PC-9 (cell line): ENCODE measurements around the gene KLK7. TPM values are rescaled to one million over a fixed set of nuclear protein-coding genes. Genes with fewer than 3 reads are reported as not detected.
"Not testable (repeated sequence)": the region's sequence is repeated elsewhere in the genome, so short reads cannot be mapped to it uniquely, and the experiment has no call there.

Source experiments
- BruUV-seq: library from RNA; stranded (reverse); fragments of 400-500 nt; replicated peaks from 2 replicates; lab custom pipeline; 2021; lab: Mats Ljungman, UMichigan
- CTCF ChIA-PET: fragments of 300-600 bp; sonication (Branson Sonifier 250); formaldehyde crosslinking; loops from one replicate; lab custom pipeline; 2022; ENCODE audit warnings: antibody characterized with exemption; lab: Charles Lee
- POLR2A ChIA-PET: fragments of 300-600 bp; sonication (Branson Sonifier 250); formaldehyde crosslinking; loops from one replicate; lab custom pipeline; 2022; ENCODE audit warnings: antibody characterized with exemption; ENCODE audit not compliant: unreplicated experiment; lab: Charles Lee
- DNase-seq, 2 experiments: peaks; one replicate each; pipeline versions ENCODE4 v3.0.0 to v3.0.0-alpha.2; 2015 to 2022; ENCODE audit warnings: mixed read lengths in 1 of 2
- H2AFZ ChIP-seq: fragments of 200-600 bp; sonication (generic); 2 replicates; pipeline ENCODE4 v1.8.1; 2017; ENCODE audit warnings: antibody characterized with exemption
- H3F3A ChIP-seq: fragments of 200-600 bp; sonication (generic); 2 replicates; pipeline ENCODE4 v1.8.1; 2017; ENCODE audit warnings: antibody characterized with exemption, mild to moderate bottlenecking, low read depth; ENCODE audit not compliant: insufficient read depth
- H3K27ac ChIP-seq: fragments of 200-600 bp; sonication (generic); 2 replicates; pipeline ENCODE4 v1.6.1; 2016; ENCODE audit warnings: mixed run types
- H3K27me3 ChIP-seq: fragments of 200-600 bp; sonication (generic); 2 replicates; pipeline ENCODE4 v1.6.1; 2016; ENCODE audit warnings: low read depth, mixed run types; ENCODE audit not compliant: insufficient read depth
- H3K36me3 ChIP-seq: fragments of 200-600 bp; sonication (generic); 2 replicates; pipeline ENCODE4 v1.6.1; 2016; ENCODE audit warnings: low read depth, mixed run types
- H3K4me1 ChIP-seq: fragments of 200-600 bp; sonication (generic); replicated peaks from 2 replicates; pipeline ENCODE4 v1.6.1; 2016; ENCODE audit warnings: mixed run types; ENCODE audit not compliant: insufficient read depth
- H3K4me2 ChIP-seq: fragments of 200-600 bp; sonication (generic); 2 replicates; pipeline ENCODE4 v1.6.1; 2017; ENCODE audit warnings: mixed run types
- H3K4me3 ChIP-seq: fragments of 200-600 bp; sonication (generic); 2 replicates; pipeline ENCODE4 v1.6.1; 2016; ENCODE audit warnings: mixed run types
- H3K79me2 ChIP-seq: fragments of 200-600 bp; sonication (generic); 2 replicates; pipeline ENCODE4 v1.6.1; 2017; ENCODE audit warnings: low read depth, mixed run types
- H3K9me2 ChIP-seq: fragments of 200-600 bp; sonication (generic); 2 replicates; pipeline ENCODE4 v1.8.1; 2017; ENCODE audit warnings: mild to moderate bottlenecking; ENCODE audit not compliant: insufficient read depth
- H3K9me3 ChIP-seq: fragments of 200-600 bp; sonication (generic); 2 replicates; pipeline ENCODE4 v1.8.1; 2016; ENCODE audit warnings: low read depth; ENCODE audit not compliant: insufficient read depth
- H4K20me1 ChIP-seq: fragments of 200-600 bp; sonication (generic); 2 replicates; pipeline ENCODE4 v1.8.1; 2017; ENCODE audit not compliant: insufficient read depth
- EZH2 ChIP-seq: fragments of 200-600 bp; sonication (generic); IDR thresholded peaks from 2 replicates; pipeline ENCODE4 v1.8.0; 2017; ENCODE audit warnings: antibody characterized with exemption, low read depth
- intact Hi-C: fragments of 100-400 bp; cut with micrococcal nuclease; formaldehyde crosslinking; loops from one replicate; pipeline ENCODE4 v1.10.0; 2022; ENCODE audit not compliant: unreplicated experiment
- total RNA-seq: library from RNA; stranded (reverse); gene quantifications from 2 replicates; pipeline ENCODE4 v1.2.3, GENCODE V29; 2021
- TF ChIP-seq, protein P1 (sequence below): fragments of 200-600 bp; sonication (generic); conservative IDR thresholded peaks from 2 replicates; pipeline ENCODE4 v1.6.1; 2017; ENCODE audit warnings: mixed run types, antibody characterized with exemption, mild to moderate bottlenecking, moderate library complexity

Gene KLK7
- total RNA-seq, 1 experiment from 2014 or later = 98.1 TPM

- H3K79me2 ChIP-seq = peaks cover 26% of the 10 kb centered on the region
- TF ChIP-seq, protein P1, sequence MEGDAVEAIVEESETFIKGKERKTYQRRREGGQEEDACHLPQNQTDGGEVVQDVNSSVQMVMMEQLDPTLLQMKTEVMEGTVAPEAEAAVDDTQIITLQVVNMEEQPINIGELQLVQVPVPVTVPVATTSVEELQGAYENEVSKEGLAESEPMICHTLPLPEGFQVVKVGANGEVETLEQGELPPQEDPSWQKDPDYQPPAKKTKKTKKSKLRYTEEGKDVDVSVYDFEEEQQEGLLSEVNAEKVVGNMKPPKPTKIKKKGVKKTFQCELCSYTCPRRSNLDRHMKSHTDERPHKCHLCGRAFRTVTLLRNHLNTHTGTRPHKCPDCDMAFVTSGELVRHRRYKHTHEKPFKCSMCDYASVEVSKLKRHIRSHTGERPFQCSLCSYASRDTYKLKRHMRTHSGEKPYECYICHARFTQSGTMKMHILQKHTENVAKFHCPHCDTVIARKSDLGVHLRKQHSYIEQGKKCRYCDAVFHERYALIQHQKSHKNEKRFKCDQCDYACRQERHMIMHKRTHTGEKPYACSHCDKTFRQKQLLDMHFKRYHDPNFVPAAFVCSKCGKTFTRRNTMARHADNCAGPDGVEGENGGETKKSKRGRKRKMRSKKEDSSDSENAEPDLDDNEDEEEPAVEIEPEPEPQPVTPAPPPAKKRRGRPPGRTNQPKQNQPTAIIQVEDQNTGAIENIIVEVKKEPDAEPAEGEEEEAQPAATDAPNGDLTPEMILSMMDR = no peak
- no peak for TF ChIP-seq EZH2
- H3K36me3 ChIP-seq = peaks cover 14% of the 10 kb centered on the region; the same call in 1 of the 2 replicates
- no peaks in the 10 kb centered on the region for H3K9me3 ChIP-seq
- intact Hi-C loops = no loop called here
- H3K4me1 ChIP-seq = peaks cover 22% of the 10 kb centered on the region
- H3K4me3 ChIP-seq = no peak overlapping the region
- H2AFZ ChIP-seq = no peak overlapping the region
- H3K9me2 ChIP-seq = no peaks in the 10 kb centered on the region; the same call in 1 of the 2 replicates
- no peaks in the 10 kb centered on the region for H3K27me3 ChIP-seq
- no peaks in the 10 kb centered on the region for H4K20me1 ChIP-seq
- POLR2A ChIA-PET = no interaction called here
- no TSS peak for BruUV-seq
- H3K4me2 ChIP-seq = no peak overlapping the region
- H3K27ac ChIP-seq = no peak overlapping the region
- peaks cover 38% of the 10 kb centered on the region for H3F3A ChIP-seq
- DNase-seq = no peak
- CTCF ChIA-PET = no interaction called here
Observed at GRCh38 chr19:50998061-50998460, 14.3 kb upstream of the KLK7 start.

DNA sequence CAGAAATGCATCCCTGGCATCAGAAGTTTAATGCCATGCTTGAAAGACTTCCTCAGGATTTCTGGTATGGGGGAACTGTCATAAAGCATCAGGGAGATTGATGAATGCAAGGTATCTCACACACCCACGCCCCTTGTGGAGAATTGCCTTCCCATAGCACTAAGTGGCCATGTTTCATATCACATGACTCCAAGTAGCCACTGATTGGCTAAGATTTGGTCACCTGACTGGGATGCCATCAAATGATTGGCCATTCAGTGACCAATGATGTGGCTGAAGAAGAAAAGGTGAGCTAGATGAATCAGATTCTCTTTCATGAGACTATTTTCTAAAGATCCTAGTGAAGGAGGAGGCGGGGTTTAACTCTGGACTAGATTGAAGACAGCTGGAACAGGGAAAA, 10.4 kb upstream of the KLK7 start:
- no TSS peak for BruUV-seq
- H3F3A ChIP-seq = peaks cover 52% of the 10 kb centered on the region
- ChIA-PET CTCF (no interaction called here), POLR2A (no interaction called here)
- DNase-seq = peak in 1 of 2 experiments; percentile 62
- peaks cover 19% of the 10 kb centered on the region for H3K79me2 ChIP-seq
- H4K20me1 ChIP-seq = no peaks in the 10 kb centered on the region
- H3K4me1 ChIP-seq = peaks cover 37% of the 10 kb centered on the region
- H3K36me3 ChIP-seq = peaks cover 18% of the 10 kb centered on the region; the same call in 1 of the 2 replicates
- TF ChIP-seq, protein P1 = no peak
- no peak for TF ChIP-seq EZH2
- no peaks in the 10 kb centered on the region for H3K9me3 ChIP-seq
- no peaks in the 10 kb centered on the region; the same call in 1 of the 2 replicates for H3K9me2 ChIP-seq
- H2AFZ ChIP-seq = no peak overlapping the region
- H3K27me3 ChIP-seq = no peaks in the 10 kb centered on the region
- intact Hi-C loops = no loop called here
- H3K4me3 ChIP-seq = no peak overlapping the region
- H3K27ac ChIP-seq = peak overlapping the region; percentile 99
- no peak overlapping the region for H3K4me2 ChIP-seq

DNA sequence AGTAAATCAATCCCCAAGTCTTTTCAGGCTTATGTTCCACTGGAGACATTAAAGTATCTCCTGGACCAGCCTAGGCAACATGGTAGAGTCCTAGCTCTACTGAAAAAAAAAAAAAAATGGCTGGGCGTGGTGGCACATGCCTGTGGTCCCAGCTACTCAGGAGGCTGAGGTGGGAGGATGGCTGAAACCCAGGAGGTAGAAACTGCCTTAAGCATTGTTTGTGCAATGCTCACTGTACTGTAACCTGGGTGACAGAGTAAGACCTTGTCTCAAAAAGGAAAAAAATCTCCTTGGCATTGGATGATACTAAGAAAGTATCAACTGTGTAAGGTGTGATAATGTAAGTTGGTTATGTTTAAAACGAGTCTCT, 8.9 kb upstream of the KLK7 start:
- BruUV-seq = no TSS peak
- Histone ChIP-seq H3K4me3 (peak overlapping the region; percentile 24; the same call in 1 of the 2 replicates), H3K36me3 (0 out of 2 replicates have a peak, but pooled peaks cover 19% of the 10 kb centered on the region), H3K4me2 (peak overlapping the region; percentile 72), H3K9me2 (no peaks in the 10 kb centered on the region; the same call in 1 of the 2 replicates), H3K27me3 (no peaks in the 10 kb centered on the region), H4K20me1 (no peaks in the 10 kb centered on the region), H3K9me3 (no peaks in the 10 kb centered on the region), H3K27ac (peak overlapping the region; percentile 99), H3F3A (peaks cover 52% of the 10 kb centered on the region), H3K4me1 (peaks cover 37% of the 10 kb centered on the region), H3K79me2 (peaks cover 8% of the 10 kb centered on the region), H2AFZ (no peak overlapping the region)
- CTCF ChIA-PET = interaction anchor here (1.4 kb wide), 1 partner anchor 24 kb away, joined by 7 read pairs; no protein-coding TSS in a partner anchor
- TF ChIP-seq, protein P1 = no peak
- no peak for TF ChIP-seq EZH2
- peak; percentile 79 to 95 for DNase-seq
- POLR2A ChIA-PET = interaction anchor here (0.6 to 1.0 kb wide), 6 partner anchors 8 to 40 kb away, joined by 3 to 13 read pairs (median 5); partner anchors contain the start of genes KLK5 and KLK7
- intact Hi-C loops = loop anchor here (1.0 kb wide), 3 partner anchors 9 to 60 kb away; partner anchors contain the start of genes KLK6 and KLK8

- POLR2A ChIA-PET = interaction anchor here (0.7 to 1.3 kb wide), 5 partner anchors 8 to 130 kb away, joined by 4 to 5 read pairs (median 5); no protein-coding TSS in a partner anchor
- H3K79me2 ChIP-seq, H3K4me1 ChIP-seq, H3K4me3 ChIP-seq, intact Hi-C loops, H3K9me3 ChIP-seq, H3K9me2 ChIP-seq, H3K27ac ChIP-seq, H3K27me3 ChIP-seq, H3K4me2 ChIP-seq, H4K20me1 ChIP-seq, DNase-seq, H2AFZ ChIP-seq: not testable (repeated sequence)
- CTCF ChIA-PET = interaction anchor here (1.2 kb wide), 1 partner anchor 17 kb away, joined by 4 read pairs; the partner anchor contains the start of gene KLK8
- 0 out of 2 replicates have a peak, but pooled peaks cover 10% of the 10 kb centered on the region for H3K36me3 ChIP-seq
- TSS peak; percentile 84 for BruUV-seq
- peaks cover 17% of the 10 kb centered on the region; the same call in 1 of the 2 replicates for H3F3A ChIP-seq
Observed at GRCh38 chr19:50984416-50984815, 699 bp upstream of the KLK7 start.
